Activated CD8-positive, alpha-beta memory T cell treated with anti-CD3 and anti-CD28 coated beads, Interleukin-2, amount 50 U/mL, for 24 hours (primary cell): ENCODE measurements around the gene FUT3.
"Not testable (repeated sequence)": the region's sequence is repeated elsewhere in the genome, so short reads cannot be mapped to it uniquely, and the experiment has no call there.

Experiments used
- DNase-seq: peaks from one replicate; pipeline ENCODE4 v3.0.0-alpha.2; 2020; ENCODE audit errors: extremely low read depth

Gene FUT3

GRCh38 chr19:5851302-5851701, at the start of gene FUT3:
FUT3 (minus strand) TSS chr19:5851449.
- DNase-seq: no peak

- no peak for DNase-seq
Measured at GRCh38 chr19:5900976-5901375, 49.7 kb upstream of the FUT3 start.

GRCh38 chr19:5899728-5900526, 48.7 kb upstream of the FUT3 start:
- no peak for DNase-seq

GRCh38 chr19:5897189-5897969, 46.1 kb upstream of the FUT3 start:
- no peak for DNase-seq

GRCh38 chr19:5896365-5897076, 45.3 kb upstream of the FUT3 start:
- no peak for DNase-seq

GRCh38 chr19:5895890-5896289, 44.6 kb upstream of the FUT3 start:
- DNase-seq: no peak

- DNase-seq: no peak
Measured at GRCh38 chr19:5895409-5895808, 44.2 kb upstream of the FUT3 start.

GRCh38 chr19:5894704-5895349, 43.6 kb upstream of the FUT3 start:
- no peak for DNase-seq

- DNase-seq: no peak
Measured at GRCh38 chr19:5893907-5894703, 42.9 kb upstream of the FUT3 start.

GRCh38 chr19:5893296-5893903, 42.2 kb upstream of the FUT3 start:
- no peak for DNase-seq

GRCh38 chr19:5892772-5893275, 41.6 kb upstream of the FUT3 start:
- DNase-seq: no peak

GRCh38 chr19:5891938-5892771, 40.9 kb upstream of the FUT3 start:
- no peak for DNase-seq

GRCh38 chr19:5891572-5891937, 40.3 kb upstream of the FUT3 start:
- no peak for DNase-seq

GRCh38 chr19:5890099-5890498, 38.9 kb upstream of the FUT3 start:
- no peak for DNase-seq

GRCh38 chr19:5889288-5889971, 38.2 kb upstream of the FUT3 start:
- no peak for DNase-seq

GRCh38 chr19:5884065-5884811, 33.0 kb upstream of the FUT3 start:
- not testable (repeated sequence) for DNase-seq

- DNase-seq: not testable (repeated sequence)
Measured at GRCh38 chr19:5883157-5883873, 32.1 kb upstream of the FUT3 start.
